Activated T-helper 1 cell treated with anti-CD3 and anti-CD28 coated beads, Interleukin-2, amount 50 U/mL, for 16 hours (primary cell): ENCODE data around the gene LYRM4.

ENCODE experiments used
- DNase-seq, 2 donors: peaks; one replicate each; pipeline ENCODE4 v3.0.0-alpha.2; 2020; ENCODE audit warnings: low read depth in 1 of 2, low spot score in 1 of 2

LYRM4 gene

DNA sequence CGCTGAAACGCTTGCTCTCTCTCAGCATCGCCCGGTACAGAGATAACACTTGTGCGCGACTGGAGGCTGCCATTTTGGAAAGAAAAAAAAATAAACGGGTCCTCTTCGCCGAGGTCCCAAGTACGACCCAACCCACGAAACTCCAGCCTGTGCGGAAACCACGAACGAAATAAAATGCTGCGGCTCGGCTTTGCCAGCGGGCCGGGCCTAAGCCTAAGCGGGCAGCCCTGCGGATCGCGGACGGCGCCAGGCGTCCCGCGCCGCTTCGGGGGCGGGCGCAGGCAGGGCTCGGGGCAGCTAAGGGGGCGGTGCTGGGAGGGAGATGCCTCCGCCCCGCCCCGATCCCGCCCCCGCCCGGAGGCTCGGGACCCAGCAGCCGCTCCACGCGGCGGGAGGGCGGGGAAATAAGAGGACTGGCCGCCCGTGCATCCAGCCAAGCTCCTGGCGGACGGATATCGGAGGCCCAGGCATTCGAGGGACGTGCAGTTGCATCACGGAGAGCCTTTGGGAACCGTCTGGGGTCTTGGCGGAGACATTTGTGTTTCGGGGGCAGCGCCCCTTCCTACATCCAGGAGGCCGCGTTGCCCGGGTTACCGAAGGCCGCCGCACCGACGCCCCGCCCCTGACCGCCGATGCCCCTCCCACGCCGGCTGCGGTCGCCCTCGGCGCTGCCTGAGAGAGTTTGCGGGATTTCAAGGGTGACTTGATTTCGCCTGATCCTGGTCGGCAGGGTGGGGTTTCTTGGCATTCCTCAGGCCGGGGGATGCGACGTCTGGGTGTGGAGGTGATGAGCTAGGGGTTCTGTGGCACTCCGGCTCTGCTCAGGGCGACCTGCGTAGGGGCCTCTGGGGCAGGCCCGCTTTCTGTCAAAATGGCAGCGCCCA lies at the start of gene LYRM4, which contains the start of gene FARS2:
Gene LYRM4, minus strand, starts transcription at position 290 of the 884 bp plus-strand sequence. Its CDS starts 217 bp downstream, at position 73.
Gene FARS2, plus strand, starts transcription at position 853 of the 884 bp plus-strand sequence.
- peak; percentile 83 to 85 for DNase-seq

DNA sequence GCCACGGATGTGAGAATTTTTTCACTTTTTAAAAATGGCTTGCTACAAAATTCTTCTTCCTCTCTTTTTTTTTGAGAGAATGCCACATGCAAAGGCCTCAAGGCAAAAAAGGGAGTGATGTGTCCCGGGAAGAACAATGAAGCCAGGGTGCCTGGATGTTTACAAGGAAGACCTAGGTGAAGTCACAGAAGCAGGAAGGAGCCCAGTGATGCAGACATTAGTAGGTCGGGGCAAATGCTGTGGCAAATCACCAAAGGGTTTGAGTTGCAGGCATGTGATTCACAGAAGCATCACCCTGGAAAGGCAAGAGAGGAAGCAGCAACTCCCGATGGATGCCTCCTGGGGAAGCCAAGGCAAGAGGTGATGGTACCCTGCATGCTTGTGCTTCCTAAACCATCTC lies 47.3 kb upstream of the LYRM4 start:
- DNase-seq, result no peak

DNA sequence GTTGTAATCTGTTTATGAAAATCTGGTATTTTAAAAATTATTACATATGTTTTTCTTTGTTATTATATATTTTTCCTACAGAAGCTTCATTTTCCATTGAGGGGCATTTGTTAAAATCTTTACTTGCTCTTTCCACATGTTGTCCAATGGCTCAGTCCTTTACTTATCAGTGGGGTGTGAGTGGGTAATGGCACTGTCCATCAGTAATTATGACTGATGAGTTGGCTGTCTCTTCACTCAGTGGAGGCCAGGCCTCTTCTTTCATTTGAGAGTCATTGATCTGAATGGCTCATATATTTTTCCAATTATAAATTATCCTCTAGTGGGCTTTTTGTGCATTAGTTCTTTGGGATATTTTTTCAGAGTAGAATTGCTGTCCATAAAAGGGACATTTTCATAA lies 46.3 kb upstream of the LYRM4 start:
- no peak for DNase-seq

DNA sequence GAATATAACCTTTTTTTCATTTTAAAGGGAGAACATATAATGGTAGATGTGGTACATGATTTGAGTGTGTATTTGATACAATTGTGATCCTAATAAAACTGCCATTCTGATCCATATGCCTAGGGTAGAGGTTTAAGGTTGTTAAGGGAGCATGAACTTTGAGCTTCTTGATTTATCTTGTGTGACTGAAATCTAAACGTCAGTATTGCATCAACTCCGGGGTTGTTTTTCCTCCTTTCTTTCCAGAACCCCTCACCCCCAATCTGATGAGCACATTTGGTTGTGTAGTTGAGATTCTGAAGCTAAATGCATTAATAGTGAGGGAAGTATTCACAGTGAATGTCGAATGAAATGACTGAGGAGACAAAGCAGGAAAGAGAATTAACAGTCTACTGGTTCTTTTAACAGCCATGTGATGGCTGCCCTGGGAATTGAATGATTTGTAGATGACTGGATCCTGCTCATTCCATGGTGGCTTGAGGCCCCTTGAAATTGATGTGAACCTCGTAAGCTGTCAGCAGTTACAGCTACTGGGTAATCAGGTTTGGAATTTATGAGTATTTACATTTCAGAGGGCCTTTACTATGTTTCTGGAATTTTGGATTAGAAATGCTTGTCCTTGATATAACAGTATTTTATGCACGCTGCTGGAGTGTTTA lies 45.3 kb upstream of the LYRM4 start:
- no peak for DNase-seq

DNA sequence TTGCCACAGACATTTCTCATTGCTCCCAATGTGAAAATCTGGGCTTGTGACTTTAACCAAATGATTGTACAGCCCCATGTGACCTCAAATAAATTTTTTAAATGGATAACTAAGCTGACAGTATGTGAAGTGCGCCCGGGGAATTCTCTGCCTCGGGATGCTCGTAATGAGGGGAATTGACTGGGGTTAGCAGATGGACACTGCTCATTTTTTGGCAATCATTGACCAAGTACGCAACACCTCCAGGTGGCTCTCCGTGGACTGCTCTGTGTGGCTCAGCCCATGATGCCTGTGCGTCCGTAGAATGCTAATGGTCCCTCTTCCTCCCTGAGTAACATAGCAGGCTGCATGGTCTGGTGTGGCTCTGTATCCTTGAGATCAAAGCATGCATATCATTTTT lies 42.9 kb upstream of the LYRM4 start:
- DNase-seq, result no peak

DNA sequence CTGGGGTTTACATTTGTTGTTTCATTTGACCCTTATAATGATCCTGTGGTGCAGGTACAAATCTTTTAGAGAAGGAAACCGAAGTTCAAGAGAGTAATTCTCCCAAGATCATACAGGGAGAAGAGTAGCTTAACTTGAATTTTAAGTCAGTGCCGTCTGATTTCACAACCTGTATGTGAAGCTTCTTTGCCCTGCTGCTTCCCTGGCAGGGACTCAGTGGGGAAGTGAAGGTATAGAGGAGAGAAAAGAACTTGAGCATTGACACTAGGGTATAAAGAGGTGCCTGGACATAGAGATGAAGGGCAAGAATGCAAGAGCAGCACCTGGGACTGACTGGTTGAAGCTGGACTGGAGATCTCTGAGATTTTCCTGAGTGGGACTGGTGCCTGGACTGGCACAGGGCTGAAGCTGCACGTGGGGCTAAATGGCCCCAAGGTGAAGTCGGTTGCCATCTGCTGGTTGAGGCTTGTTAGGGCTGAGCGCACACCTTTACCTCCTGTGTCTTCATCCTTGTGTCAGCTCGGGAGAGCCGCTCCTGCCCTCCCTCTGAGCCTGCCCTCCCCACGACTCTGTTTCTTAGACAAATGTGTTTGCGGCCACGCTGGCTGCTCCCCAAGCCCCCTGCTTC lies 42.4 kb upstream of the LYRM4 start:
- peak; percentile 30 to 32 for DNase-seq

DNA sequence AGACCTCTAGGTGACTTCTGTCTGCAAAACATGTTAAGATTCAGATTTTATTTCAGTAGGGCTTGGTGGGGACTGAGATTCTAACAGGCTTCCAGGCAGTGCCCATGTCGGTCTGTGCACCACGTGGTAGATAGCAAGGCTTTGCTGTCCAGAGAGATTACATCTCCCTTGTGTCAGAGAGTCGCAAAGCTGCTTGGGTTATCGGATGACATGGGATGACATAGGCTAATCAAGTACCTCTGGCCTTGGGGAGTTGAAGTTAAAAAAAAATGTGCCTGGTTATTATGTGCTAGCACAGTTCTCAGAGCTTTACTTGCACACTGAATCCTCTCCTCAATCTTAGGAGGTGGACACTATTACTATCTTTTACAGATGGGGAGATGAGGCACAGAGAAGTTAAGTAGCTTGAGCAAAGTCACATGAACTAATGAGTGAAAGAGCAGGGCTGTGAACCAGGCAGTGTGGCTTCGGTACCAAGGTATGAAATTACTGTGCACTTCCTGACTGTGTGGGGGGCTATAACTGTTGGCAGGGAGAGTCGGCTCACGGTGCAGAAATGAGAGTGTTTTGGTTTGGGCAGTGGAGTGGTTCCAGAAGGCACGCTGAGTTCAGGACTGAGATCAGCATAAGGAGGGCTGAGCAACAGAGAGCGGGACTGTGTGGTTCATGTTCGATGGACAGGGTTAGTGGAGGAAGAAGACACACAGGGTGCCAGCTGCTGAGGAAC lies 41.6 kb upstream of the LYRM4 start:
- DNase-seq, result peak in 1 of 2 donors; percentile 13

DNA sequence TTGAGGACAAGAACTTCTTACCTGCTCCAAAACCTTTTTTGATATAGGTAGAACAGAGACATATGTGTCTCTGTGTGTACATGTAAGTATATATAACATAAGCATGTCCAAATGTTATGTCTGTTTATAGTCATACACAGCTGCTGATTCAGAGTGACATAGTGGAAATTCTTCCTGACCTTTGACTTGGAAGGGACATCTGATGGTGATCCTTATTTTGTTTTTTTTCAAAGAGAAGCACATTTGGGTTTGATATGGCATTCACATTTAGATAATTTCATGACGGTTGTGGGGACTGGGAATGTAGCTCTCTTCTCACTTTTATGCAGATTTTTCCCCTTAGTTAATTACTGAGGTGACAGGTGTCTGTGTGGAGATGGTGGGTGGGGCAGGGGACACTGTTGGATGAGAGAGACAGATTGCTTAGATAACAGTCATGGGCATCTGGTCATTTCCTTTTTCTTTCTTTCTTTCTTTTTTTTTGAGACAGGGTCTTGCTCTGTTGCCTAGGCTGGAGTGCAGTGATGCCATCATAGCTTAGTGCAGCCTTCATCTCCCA lies 39.5 kb upstream of the LYRM4 start:
- DNase-seq, result no peak

DNA sequence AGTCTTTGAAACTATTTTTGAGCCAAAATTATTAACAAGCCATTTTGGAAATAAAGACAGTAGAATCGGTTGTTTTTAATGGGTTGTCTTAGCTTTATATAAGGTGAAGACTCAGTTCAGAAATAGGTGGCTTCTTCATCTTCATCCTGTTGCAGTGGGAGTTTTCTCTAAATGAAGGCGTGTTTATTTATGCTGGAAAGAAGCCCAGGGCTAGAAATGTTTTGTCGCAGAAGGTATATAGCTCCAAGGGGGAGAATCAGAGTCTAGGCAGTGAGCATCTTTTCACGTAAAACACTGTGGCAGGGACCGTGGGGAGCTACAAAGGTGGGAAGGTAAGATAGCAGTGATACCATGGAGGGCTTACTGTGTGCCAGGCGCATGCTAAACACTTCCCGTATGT lies 34.9 kb upstream of the LYRM4 start:
- DNase-seq, result no peak

DNA sequence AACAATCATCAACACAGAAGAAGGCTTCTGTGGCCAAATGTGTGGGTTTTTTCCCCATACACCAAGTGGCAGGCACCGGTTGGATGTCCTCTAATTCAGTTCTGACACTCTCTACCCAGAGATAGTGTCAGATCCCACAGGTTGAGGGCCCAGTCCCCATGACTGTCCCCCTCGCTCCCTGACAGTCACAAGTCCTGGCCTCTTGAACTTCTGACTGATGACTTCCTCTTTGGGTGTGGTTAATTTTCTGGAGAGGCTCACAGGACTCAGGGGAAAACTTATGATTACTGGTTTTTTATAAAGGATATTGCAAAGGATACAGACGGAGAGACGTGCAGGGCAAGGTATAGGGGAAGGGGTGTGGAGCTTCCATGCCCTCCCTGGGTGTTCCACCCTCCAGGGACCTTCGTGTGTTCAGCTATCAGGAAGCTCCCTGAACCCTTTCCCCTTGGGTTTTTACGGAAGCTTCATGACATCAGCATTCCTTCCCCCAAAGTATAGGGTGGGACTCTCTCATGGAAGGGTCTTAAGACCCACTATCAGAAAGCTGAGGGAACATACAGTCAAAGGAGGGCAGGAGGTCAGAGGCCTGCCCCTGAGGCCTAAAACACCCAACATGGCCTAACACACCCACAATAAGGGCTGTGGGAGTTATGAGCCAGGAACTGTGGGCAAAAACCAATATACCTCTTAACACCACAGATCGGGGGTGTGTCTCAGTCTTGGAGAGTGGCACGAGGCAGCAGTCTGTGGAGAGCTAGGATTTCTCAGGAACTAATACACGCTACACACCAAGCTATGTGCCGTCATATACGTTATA lies 33.9 kb upstream of the LYRM4 start:
- no peak for DNase-seq

DNA sequence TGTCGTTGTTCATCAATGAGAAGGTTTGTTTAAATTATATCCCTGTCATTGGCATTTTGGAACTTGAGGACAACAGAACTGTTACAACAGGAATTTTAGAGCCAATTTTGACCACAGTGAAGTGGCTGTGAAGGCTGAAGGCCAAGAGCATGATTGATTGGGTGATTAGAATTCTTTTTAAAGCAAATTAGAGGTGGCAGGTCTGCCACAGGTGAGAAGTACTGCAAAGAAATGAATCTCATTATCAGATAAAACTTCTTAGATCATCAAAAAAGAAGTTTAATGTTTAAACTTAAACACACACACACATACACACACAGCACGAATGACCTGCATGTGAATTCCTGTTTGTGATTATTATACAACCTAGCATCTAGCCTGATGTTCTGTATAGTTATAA lies 32.9 kb upstream of the LYRM4 start:
- no peak for DNase-seq

DNA sequence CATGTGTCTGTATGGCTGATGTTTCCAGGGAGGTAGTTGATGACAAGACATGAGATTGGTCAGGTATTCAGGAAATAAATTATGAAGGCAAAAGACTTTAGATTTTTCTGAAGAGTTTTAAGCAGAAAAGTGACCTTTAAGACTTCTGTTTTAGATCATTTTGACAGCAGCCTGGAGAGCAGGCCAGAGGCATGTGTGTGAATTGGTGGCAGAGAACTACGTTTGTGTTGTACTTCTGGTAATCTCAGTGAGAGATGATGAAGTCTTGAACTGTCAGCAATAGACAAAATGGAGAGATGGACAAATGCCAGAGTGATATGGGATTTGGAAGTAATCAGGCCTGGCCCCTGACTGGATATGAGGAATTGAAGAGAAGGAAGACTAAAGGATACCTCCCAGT lies 31.4 kb upstream of the LYRM4 start:
- no peak for DNase-seq

DNA sequence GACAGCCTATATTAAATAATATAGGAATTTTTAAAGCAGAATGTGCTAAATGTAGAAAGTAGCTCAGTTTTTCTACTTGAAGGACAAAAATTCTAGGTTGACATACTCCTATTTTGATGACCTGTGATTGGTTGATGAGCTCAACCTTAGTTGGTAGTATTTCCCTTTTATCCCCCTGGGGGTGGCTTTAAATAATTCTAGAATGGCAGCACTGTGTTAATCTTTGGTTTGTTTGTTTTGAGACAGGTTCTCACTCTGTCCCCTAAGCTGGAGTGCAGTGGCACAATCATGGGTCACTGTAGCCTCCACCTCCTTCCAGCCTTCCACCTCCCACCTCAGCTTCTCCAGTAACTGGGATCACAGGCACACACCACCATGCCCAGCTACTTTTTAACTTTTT lies 29.8 kb upstream of the LYRM4 start:
- DNase-seq, result no peak

DNA sequence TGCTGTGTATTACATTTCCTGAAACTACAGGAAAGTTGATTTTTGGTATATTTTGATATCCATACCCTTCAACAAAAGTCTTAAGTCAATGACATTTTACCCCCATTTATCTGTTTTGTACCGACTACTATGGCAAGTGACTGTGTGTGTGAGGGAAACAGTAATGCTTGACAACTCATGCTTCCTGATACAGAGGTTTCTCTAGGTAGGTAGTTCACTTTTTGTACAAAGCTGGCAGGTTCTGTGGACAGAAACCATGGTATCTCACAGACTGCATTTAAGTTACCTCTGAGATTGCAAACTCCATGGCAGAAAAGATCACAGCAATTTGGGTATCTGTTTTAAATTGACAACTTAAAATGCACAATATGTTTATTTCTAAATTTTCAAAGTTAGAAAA lies 29.3 kb upstream of the LYRM4 start:
- no peak for DNase-seq

DNA sequence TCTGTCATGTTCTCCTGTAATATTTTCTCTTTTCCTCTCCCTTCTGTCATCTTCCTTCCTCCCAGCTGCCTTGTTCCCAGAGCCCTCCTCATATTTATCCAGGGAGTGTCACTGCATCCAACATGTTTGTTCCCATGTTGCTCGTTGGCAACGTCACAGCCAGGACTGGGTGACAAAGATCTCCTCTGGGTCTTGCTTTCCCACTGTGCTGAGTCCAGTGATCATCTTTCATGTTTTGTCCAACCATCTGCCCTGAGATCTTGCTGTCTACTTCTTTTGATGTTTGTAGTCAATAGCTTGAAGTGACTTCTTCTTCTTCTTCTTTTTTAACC lies 27.2 kb upstream of the LYRM4 start:
- DNase-seq, result no peak

DNA sequence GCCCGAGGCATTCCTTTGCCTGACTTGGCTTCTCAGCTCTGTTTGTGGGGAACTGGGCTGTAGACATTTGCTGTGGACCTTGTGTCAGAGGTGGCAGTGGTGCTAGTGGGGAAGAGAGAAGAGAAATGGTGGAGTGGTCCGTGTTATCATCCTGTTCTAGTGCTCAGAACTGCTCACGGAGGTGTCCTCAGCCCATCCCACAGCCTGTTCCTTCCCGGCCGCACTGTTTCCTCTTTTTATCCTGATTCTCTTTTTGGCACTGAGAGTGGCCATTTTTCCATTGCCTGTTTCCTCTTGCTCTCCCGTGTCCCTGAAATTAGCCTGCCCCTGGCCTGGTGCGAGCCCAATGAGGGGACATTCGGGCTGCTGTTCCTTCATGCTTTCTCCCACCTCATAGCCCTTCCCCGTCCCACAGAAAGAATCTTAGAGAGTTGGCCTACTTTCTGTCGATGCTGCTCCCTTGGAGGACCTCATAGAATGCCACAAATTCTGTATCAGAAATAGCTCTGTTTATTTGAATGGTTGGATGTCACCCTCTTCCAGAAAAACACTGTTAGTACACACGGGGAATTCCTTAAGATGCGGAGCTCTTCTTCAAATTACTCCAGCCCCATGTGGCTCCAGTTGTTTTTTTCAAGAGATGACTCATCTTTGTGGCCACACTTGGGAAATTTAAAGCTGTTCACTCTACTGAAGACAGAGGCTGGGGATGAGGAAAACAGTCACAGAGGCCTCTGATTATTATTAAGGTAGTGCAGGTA lies 26.6 kb upstream of the LYRM4 start:
- no peak for DNase-seq

DNA sequence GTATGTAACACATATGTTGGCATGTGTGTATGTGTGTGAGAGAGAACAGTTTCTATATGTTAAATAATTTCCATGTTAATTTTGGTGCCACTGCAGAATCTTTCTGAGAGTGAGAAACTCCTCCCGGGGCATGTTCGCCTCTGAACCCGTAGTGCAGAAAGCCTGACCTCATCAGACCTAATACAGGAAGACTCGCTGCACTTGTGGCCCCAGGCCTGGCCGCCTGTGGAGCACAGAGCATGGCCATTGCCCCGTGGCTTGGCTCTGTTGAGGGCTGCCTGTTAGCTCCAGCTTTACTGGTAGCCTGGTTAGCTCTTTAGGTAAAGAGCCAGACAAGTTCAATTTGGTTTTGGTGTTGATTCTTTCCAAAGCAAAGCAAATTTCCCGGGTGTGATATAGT lies 26.0 kb upstream of the LYRM4 start:
- no peak for DNase-seq

DNA sequence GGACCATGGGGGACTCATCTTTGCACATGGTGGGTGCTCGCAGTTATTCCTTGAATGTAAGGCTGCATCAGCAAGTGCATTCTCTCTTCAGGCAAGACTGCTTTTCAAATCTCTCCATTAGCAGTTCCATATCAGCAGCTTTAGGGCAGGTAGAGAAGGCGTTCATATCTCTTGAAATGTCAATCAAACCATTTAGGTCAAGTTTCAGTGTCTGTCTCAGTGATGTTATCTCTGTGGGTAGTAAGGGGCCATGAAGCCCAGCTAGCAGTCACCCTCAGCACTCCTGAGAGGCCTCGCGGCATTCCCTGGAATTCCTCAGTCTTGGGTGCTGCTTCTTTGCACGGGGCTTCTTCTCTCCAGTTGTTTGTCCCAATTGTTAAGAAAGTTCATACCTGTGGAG lies 24.8 kb upstream of the LYRM4 start:
- DNase-seq, result no peak

DNA sequence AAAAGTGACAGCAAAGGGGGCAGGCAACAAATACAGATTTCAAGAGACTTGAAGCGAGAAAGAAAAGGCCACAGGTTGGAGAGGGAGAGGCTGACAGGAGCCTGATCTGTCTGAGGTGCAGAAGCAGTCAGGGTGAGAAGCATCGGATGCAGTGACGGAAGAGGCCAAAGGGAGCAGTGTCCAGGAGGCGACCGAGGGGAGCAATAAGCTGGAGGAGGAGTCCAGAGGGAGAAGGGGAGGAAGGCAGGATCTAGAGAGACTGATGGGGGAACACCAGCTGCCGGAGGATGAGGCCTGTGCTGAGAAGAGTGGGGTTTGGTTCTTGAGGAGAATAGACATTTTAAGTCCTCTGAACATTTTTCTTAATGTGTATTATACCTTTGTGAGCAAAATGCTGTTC lies 24.3 kb upstream of the LYRM4 start:
- no peak for DNase-seq

DNA sequence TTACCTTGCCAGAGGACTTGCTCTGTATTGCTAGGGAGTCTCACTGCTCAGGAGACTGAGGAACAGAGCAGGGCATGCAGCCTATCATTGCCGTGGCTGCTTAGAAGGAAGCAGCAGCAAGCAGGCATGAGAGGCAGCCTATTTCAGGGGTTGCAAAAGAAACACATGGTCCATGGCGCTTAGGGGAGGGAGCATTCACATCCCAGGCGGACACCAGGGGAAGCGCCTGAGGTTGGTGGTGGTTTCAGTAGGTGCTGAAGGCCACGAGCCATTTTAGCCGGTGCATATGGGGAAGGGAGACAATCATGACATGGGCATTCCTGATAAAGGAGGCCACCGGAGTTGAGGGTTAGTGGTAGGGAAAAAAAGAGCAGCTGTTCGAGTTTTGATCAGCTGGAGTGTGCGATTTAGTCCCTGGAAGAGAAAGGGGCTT lies 21.5 kb upstream of the LYRM4 start:
- no peak for DNase-seq
